Measurements from ENCODE around the gene TP73.

- no peak for TF ChIP-seq EZH2phosphoT487 (IDR thresholded peaks at IDR 0.05; ENCODE audit: low read depth)
- no peak for TF ChIP-seq CTCF (IDR thresholded peaks at IDR 0.05; ENCODE audit: low read depth, low read length)
Measured at GRCh38 chr1:3778590-3779264, 126.4 kb downstream of the TP73 start.
